B cell (primary cell): ENCODE measurements around the gene CHTF18. TPM values are rescaled to one million over a fixed set of nuclear protein-coding genes. Genes with fewer than 3 reads are reported as not detected.

Source experiments
- ATAC-seq: fragments of 200-7000 bp; cut with Tn5 transposase; one replicate; pipeline ENCODE4 v1.10.0; 2021; ENCODE audit warnings: low read depth, mild to moderate bottlenecking, moderate number of reproducible peaks, moderate library complexity
- CTCF ChIA-PET: fragments of 350-600 bp; sonication (Branson Sonifier 250); formaldehyde crosslinking; loops from one replicate; lab custom pipeline; 2021; ENCODE audit warnings: antibody characterized with exemption, inconsistent platforms; lab: Charles Lee
- POLR2A ChIA-PET: fragments of 350-600 bp; sonication (Branson Sonifier 250); formaldehyde crosslinking; loops from one replicate; lab custom pipeline; 2021; ENCODE audit warnings: antibody characterized with exemption; lab: Charles Lee
- DNase-seq: peaks from one replicate; pipeline ENCODE4 v3.0.0; 2013
- H2AFZ ChIP-seq: 2 replicates; pipeline ENCODE4 v1.6.1; 2012; ENCODE audit warnings: mild to moderate bottlenecking, low read depth, low read length; ENCODE audit not compliant: insufficient read depth, poor library complexity, severe bottlenecking
- H3K27ac ChIP-seq, 2 donors: 1 replicate in 1 of 2; 2 replicates in 1 of 2; pipeline ENCODE4 v1.5.1; 2012 to 2013; ENCODE audit warnings: low read length in 2 of 2, mild to moderate bottlenecking in 2 of 2, moderate library complexity in 1 of 2
- H3K27me3 ChIP-seq, 4 experiments: fragments of 200-600 bp in 1 of 4; sonication (generic) in 1 of 4; replicated peaks in 1 of 4; 1 replicate in 2 of 4; 2 replicates in 2 of 4; pipeline versions ENCODE4 v1.6.1 to v1.7.0; 2013 to 2016; ENCODE audit warnings: low read length in 3 of 4, mild to moderate bottlenecking in 2 of 4, mixed read lengths in 1 of 4, moderate library complexity in 1 of 4; ENCODE audit not compliant: insufficient read depth in 4 of 4, control insufficient read depth in 3 of 4; ENCODE audit errors: control extremely low read depth in 1 of 4
- H3K36me3 ChIP-seq, 2 experiments: replicated peaks in 1 of 2; 1 replicate in 1 of 2; 2 replicates in 1 of 2; pipeline versions ENCODE4 v1.6.1 to v1.7.1; 2013; ENCODE audit warnings: low read length in 1 of 2; ENCODE audit not compliant: insufficient read depth in 2 of 2, control insufficient read depth in 1 of 2; ENCODE audit errors: control extremely low read depth in 1 of 2, extremely low read depth in 1 of 2
- H3K4me1 ChIP-seq, 2 donors: fragments of 200-600 bp in 1 of 2; sonication (generic) in 1 of 2; 1 replicate in 1 of 2; 2 replicates in 1 of 2; pipeline versions ENCODE4 v1.5.1 to v1.6.1; 2013 to 2017; ENCODE audit warnings: low read length in 2 of 2; ENCODE audit not compliant: control insufficient read depth in 2 of 2, insufficient read depth in 2 of 2
- H3K4me2 ChIP-seq: replicated peaks from 2 replicates; pipeline ENCODE3; 2012; ENCODE audit warnings: mild to moderate bottlenecking, low read depth, low read length; ENCODE audit not compliant: poor library complexity, severe bottlenecking
- H3K4me3 ChIP-seq, 5 experiments: fragments of 200-600 bp in 1 of 5; sonication (generic) in 1 of 5; 1 replicate in 3 of 5; 2 replicates in 2 of 5; pipeline versions ENCODE4 v1.5.1 to v1.7.0; 2011 to 2016; ENCODE audit warnings: low read length in 4 of 5, mild to moderate bottlenecking in 4 of 5, low read depth in 2 of 5, control low read depth in 1 of 5, moderate library complexity in 1 of 5; ENCODE audit not compliant: insufficient read depth in 1 of 5; ENCODE audit errors: control extremely low read depth in 1 of 5, extremely low read depth in 1 of 5
- H3K79me2 ChIP-seq: fragments of 200-600 bp; sonication (generic); one replicate; pipeline ENCODE4 v1.6.0; 2016; ENCODE audit warnings: low read length; ENCODE audit not compliant: control insufficient read depth, insufficient read depth
- H3K9ac ChIP-seq: fragments of 200-600 bp; sonication (generic); 2 replicates; pipeline ENCODE4 v1.6.1; 2017; ENCODE audit warnings: mild to moderate bottlenecking, low read length, moderate library complexity
- H3K9me3 ChIP-seq, 3 donors: one replicate each; pipeline versions ENCODE4 v1.6.1 to v1.7.1; 2013; ENCODE audit warnings: low read length in 2 of 3; ENCODE audit not compliant: control insufficient read depth in 2 of 3, insufficient read depth in 1 of 3; ENCODE audit errors: control extremely low read depth in 1 of 3
- H4K20me1 ChIP-seq: 2 replicates; pipeline ENCODE4 v1.6.0; 2012; ENCODE audit warnings: mild to moderate bottlenecking, low read length; ENCODE audit not compliant: insufficient read depth, control insufficient read depth, poor library complexity, severe bottlenecking
- H3K27ac Mint-ChIP-seq: one replicate; pipeline ENCODE4 v1.8.0; 2021; ENCODE audit warnings: mixed read lengths
- H3K27me3 Mint-ChIP-seq: one replicate; pipeline ENCODE4 v1.8.0; 2021; ENCODE audit warnings: mixed read lengths
- H3K4me1 Mint-ChIP-seq: one replicate; pipeline ENCODE4 v1.8.0; 2021; ENCODE audit warnings: mixed read lengths
- H3K4me3 Mint-ChIP-seq: one replicate; pipeline ENCODE4 v1.8.0; 2021; ENCODE audit warnings: mixed read lengths
- H3K9me3 Mint-ChIP-seq: one replicate; pipeline ENCODE4 v1.8.0; 2022; ENCODE audit warnings: mixed read lengths; ENCODE audit not compliant: insufficient read depth
- CTCF ChIP-seq: fragments of 200-600 bp; IDR thresholded peaks from one replicate; pipeline ENCODE4 v1.8.0; 2022; ENCODE audit warnings: antibody characterized with exemption, mild to moderate bottlenecking
- EZH2 ChIP-seq: IDR thresholded peaks from 2 replicates; pipeline ENCODE4 v1.6.1; 2012; ENCODE audit warnings: borderline replicate concordance, low read depth, mild to moderate bottlenecking, moderate library complexity, low read length; ENCODE audit not compliant: insufficient read depth, poor library complexity, severe bottlenecking
- WGBS: methylation state at CpG from one replicate; pipeline ENCODE4 v1.1.5; 2013; ENCODE audit warnings: missing lambda C conversion rate; ENCODE audit not compliant: insufficient coverage; 5-methylcytosine and 5-hydroxymethylcytosine counted together
- intact Hi-C: fragments of 100-400 bp; cut with micrococcal nuclease; formaldehyde crosslinking; loops from one replicate; pipeline ENCODE4 v1.10.0; 2022
- polyA plus RNA-seq: library from polyadenylated mRNA; depleted of rRNA; stranded (reverse); fragments of >200 nt; gene quantifications from 2 replicates; pipeline ENCODE4 v1.2.3, GENCODE V29; 2012
- total RNA-seq, 2 donors: library from RNA; stranded (reverse); fragments of 120-200 nt in 1 of 2; gene quantifications; 1 replicate in 1 of 2; 2 replicates in 1 of 2; pipeline versions ENCODE4 v1.2.3 to v1.2.4, GENCODE V29; 2013 to 2022

The CHTF18 gene
- total and polyA plus RNA-seq, 2 donors (not counting 1 experiment from before 2014, with no cell fraction given), result 72.3 to 76.1 TPM

GRCh38 chr16:799111-799947, 10.9 kb downstream of the CHTF18 start:
- WGBS, result 63% methylated on average over 18 of the region's 22 CpGs
- Histone ChIP-seq H3K27me3 (peaks cover 0 to 46% (median 6%) of the 10 kb centered on the region in 4 experiments), H3K4me2 (no peak overlapping the region), H3K9ac (no peak overlapping the region), H3K4me3 (no peak overlapping the region), H2AFZ (no peak overlapping the region), H4K20me1 (no peaks in the 10 kb centered on the region), H3K4me1 (peaks cover 4 to 10% of the 10 kb centered on the region in 2 donors), H3K36me3 (no peaks in the 10 kb centered on the region), H3K79me2 (no peaks in the 10 kb centered on the region), H3K9me3 (peaks cover 0 to 10% (median 0%) of the 10 kb centered on the region in 3 donors), H3K27ac (no peak overlapping the region)
- CTCF ChIA-PET, result interaction anchor here (0.7 kb wide), 1 partner anchor 13 kb away, joined by 3 read pairs; no protein-coding TSS in a partner anchor
- no peak for DNase-seq
- H3K27me3 Mint-ChIP-seq, result peaks cover 4% of the 10 kb centered on the region
- no peaks in the 10 kb centered on the region for H3K9me3 Mint-ChIP-seq
- H3K4me1 Mint-ChIP-seq, result no peaks in the 10 kb centered on the region
- intact Hi-C loops, result no loop called here
- no peak overlapping the region for H3K4me3 Mint-ChIP-seq
- ATAC-seq, result no peak
- TF ChIP-seq CTCF (no peak), EZH2 (no peak)
- POLR2A ChIA-PET, result interaction anchor here (0.5 kb wide), 1 partner anchor 533 kb away, joined by 3 read pairs; no protein-coding TSS in a partner anchor
- no peak overlapping the region for H3K27ac Mint-ChIP-seq
